HCT116 (cell line): ENCODE results near the gene LHPP. TPM values are rescaled to one million over a fixed set of nuclear protein-coding genes. Genes with fewer than 3 reads are reported as not detected.

ENCODE experiments used
- ATAC-seq: fragments of 200-7000 bp; cut with Tn5 transposase; 2 replicates; pipeline ENCODE4 v1.9.1; 2020; ENCODE audit warnings: mild to moderate bottlenecking, moderate library complexity
- BruUV-seq: library from RNA; stranded (reverse); fragments of 400-500 nt; replicated peaks from 2 replicates; lab custom pipeline; 2021; lab: Mats Ljungman, UMichigan
- CTCF ChIA-PET: fragments of 300-600 bp; sonication (Branson Sonifier 250); formaldehyde crosslinking; loops from one replicate; lab custom pipeline; 2021; ENCODE audit warnings: antibody characterized with exemption; lab: Charles Lee
- POLR2A ChIA-PET: fragments of 300-600, 350-600 bp; sonication (Branson Sonifier 250); formaldehyde crosslinking; loops from one replicate; lab custom pipeline; 2021; ENCODE audit warnings: antibody characterized with exemption; lab: Charles Lee
- RAD21 ChIA-PET, 2 experiments: fragments of 300-600 bp; sonication (Branson Sonifier 250); formaldehyde crosslinking; loops; one replicate each; lab custom pipeline; 2023; ENCODE audit warnings: low total read pairs in 2 of 2; ENCODE audit not compliant: uncharacterized antibody in 2 of 2, unreplicated experiment in 2 of 2, low non-redundant PET in 1 of 2; lab: Charles Lee
- DNase-seq: peaks from one replicate; pipeline ENCODE4 v3.0.0-alpha.2; 2010; ENCODE audit warnings: low read depth, low spot score
- H2AFZ ChIP-seq: fragments of 200-600 bp; shearing (Covaris generic), sonication (generic); 2 replicates; pipeline ENCODE4 v1.6.1; 2017; ENCODE audit warnings: low read depth, mixed run types, mixed read lengths, antibody characterized with exemption, low read length; ENCODE audit not compliant: poor library complexity, severe bottlenecking
- H3K27ac ChIP-seq: 2 replicates; pipeline ENCODE4 v1.5.1; 2012; ENCODE audit warnings: low read depth, low read length
- H3K27me3 ChIP-seq: fragments of 200-600 bp; sonication (generic); 2 replicates; pipeline ENCODE4 v1.6.1; 2016; ENCODE audit warnings: mixed run types, low read length, mixed read lengths; ENCODE audit not compliant: insufficient read depth
- H3K36me3 ChIP-seq, 2 experiments: fragments of 200-500 bp in 1 of 2; fragments of 200-600 bp in 1 of 2; sonication (Bioruptor generic) in 1 of 2; sonication (generic) in 1 of 2; 2 replicates each; pipeline versions ENCODE4 v1.5.1 to v1.6.1; 2014 to 2016; ENCODE audit warnings: low read length in 2 of 2, inconsistent platforms in 1 of 2, mixed read lengths in 1 of 2, mixed run types in 1 of 2; ENCODE audit not compliant: insufficient read depth in 2 of 2, control insufficient read depth in 1 of 2
- H3K4me1 ChIP-seq, 2 experiments: fragments of 200-600 bp in 1 of 2; sonication (generic) in 1 of 2; 2 replicates each; pipeline versions ENCODE4 v1.5.1 to v1.6.1; 2012 to 2017; ENCODE audit warnings: low read length in 2 of 2, inconsistent platforms in 1 of 2, mild to moderate bottlenecking in 1 of 2, mixed read lengths in 1 of 2, mixed run types in 1 of 2, moderate library complexity in 1 of 2; ENCODE audit not compliant: insufficient read depth in 2 of 2, control insufficient read depth in 1 of 2
- H3K4me2 ChIP-seq: fragments of 200-600 bp; sonication (generic); 2 replicates; pipeline ENCODE4 v1.6.1; 2017; ENCODE audit warnings: mixed run types, low read length, mixed read lengths
- H3K4me3 ChIP-seq, 2 experiments: fragments of 200-600 bp in 1 of 2; sonication (generic) in 1 of 2; replicated peaks in 1 of 2; 2 replicates each; pipeline ENCODE4 v1.5.1; 2011 to 2016; ENCODE audit warnings: low read length in 2 of 2, control low read depth in 1 of 2, low read depth in 1 of 2, mild to moderate bottlenecking in 1 of 2, mixed read lengths in 1 of 2, mixed run types in 1 of 2
- H3K79me2 ChIP-seq: fragments of 200-600 bp; sonication (generic); 2 replicates; pipeline ENCODE4 v1.6.1; 2017; ENCODE audit warnings: mild to moderate bottlenecking, mixed run types, low read length, moderate library complexity, mixed read lengths; ENCODE audit not compliant: insufficient read depth
- H3K9ac ChIP-seq: fragments of 200-600 bp; sonication (generic); 2 replicates; pipeline ENCODE4 v1.6.1; 2016; ENCODE audit warnings: low read length, mixed read lengths
- H3K9me2 ChIP-seq: fragments of 200-600 bp; sonication (generic), shearing (Covaris generic); 2 replicates; pipeline ENCODE4 v1.6.1; 2017; ENCODE audit warnings: mixed run types, mild to moderate bottlenecking, moderate library complexity; ENCODE audit not compliant: insufficient read depth
- H3K9me3 ChIP-seq, 2 experiments: fragments of 200-500 bp in 1 of 2; fragments of 200-600 bp in 1 of 2; sonication (Bioruptor generic) in 1 of 2; sonication (generic) in 1 of 2; 2 replicates each; pipeline ENCODE4 v1.6.1; 2014 to 2017; ENCODE audit warnings: low read length in 2 of 2, mixed read lengths in 2 of 2, inconsistent platforms in 1 of 2, low read depth in 1 of 2, mild to moderate bottlenecking in 1 of 2, mixed run types in 1 of 2, moderate library complexity in 1 of 2; ENCODE audit not compliant: control insufficient read depth in 1 of 2, insufficient read depth in 1 of 2
- H4K20me1 ChIP-seq: fragments of 200-600 bp; sonication (generic), shearing (Covaris generic); 2 replicates; pipeline ENCODE4 v1.6.1; 2017; ENCODE audit warnings: mixed run types, mild to moderate bottlenecking, moderate library complexity; ENCODE audit not compliant: insufficient read depth
- CBX3 ChIP-seq: IDR thresholded peaks from 2 replicates; pipeline ENCODE4 v1.6.1; 2012; ENCODE audit warnings: low read depth
- CEBPB ChIP-seq: IDR thresholded peaks from 2 replicates; pipeline ENCODE4 v1.6.1; 2012; ENCODE audit warnings: low read depth
- EGR1 ChIP-seq: IDR thresholded peaks from 2 replicates; pipeline ENCODE4 v1.6.1; 2012; ENCODE audit warnings: low read depth
- ELF1 ChIP-seq: IDR thresholded peaks from 2 replicates; pipeline ENCODE4 v1.6.1; 2012; ENCODE audit warnings: low read depth, borderline replicate concordance
- FOSL1 ChIP-seq: IDR thresholded peaks from 2 replicates; pipeline ENCODE4 v1.6.1; 2012; ENCODE audit warnings: low read depth
- RAD21 ChIP-seq: IDR thresholded peaks from 2 replicates; pipeline ENCODE4 v1.6.1; 2012; ENCODE audit warnings: low read depth, mild to moderate bottlenecking
- SIN3A ChIP-seq: IDR thresholded peaks from 2 replicates; pipeline ENCODE4 v1.6.1; 2012; ENCODE audit warnings: low read depth
- SP1 ChIP-seq: IDR thresholded peaks from 2 replicates; pipeline ENCODE4 v1.6.1; 2012; ENCODE audit warnings: low read depth
- SRF ChIP-seq: IDR thresholded peaks from 2 replicates; pipeline ENCODE4 v1.6.1; 2012; ENCODE audit warnings: low read depth
- TCF7L2 ChIP-seq: IDR thresholded peaks from 2 replicates; pipeline ENCODE4 v1.7.0; 2011; ENCODE audit warnings: borderline replicate concordance, inconsistent platforms; ENCODE audit not compliant: insufficient read depth, insufficient read length; ENCODE audit errors: extremely low read depth
- YY1 ChIP-seq: IDR thresholded peaks from 2 replicates; pipeline ENCODE4 v1.6.1; 2011; ENCODE audit warnings: low read length, low read depth, moderate library complexity, mild to moderate bottlenecking; ENCODE audit not compliant: insufficient replicate concordance; ENCODE audit errors: extremely low read depth
- intact Hi-C: fragments of 100-400 bp; cut with micrococcal nuclease; formaldehyde crosslinking; loops from 2 replicates; pipeline ENCODE4 v1.10.0; 2022
- total RNA-seq: library from RNA; stranded (reverse); gene quantifications from one replicate; pipeline ENCODE4 v1.2.1, GENCODE V29; 2021; ENCODE audit not compliant: unreplicated experiment
- TF ChIP-seq, protein P1 (sequence below): IDR thresholded peaks from 2 replicates; pipeline ENCODE4 v1.6.1; 2011; ENCODE audit warnings: mild to moderate bottlenecking, low read length, moderate library complexity; ENCODE audit not compliant: insufficient replicate concordance; ENCODE audit errors: extremely low read depth
- TF ChIP-seq, protein P2 (sequence below): IDR thresholded peaks from 2 replicates; pipeline ENCODE4 v1.6.1; 2012
- TF ChIP-seq, protein P3 (sequence below): IDR thresholded peaks from 2 replicates; pipeline ENCODE4 v1.6.1; 2012; ENCODE audit warnings: low read depth

Gene LHPP
- total RNA-seq, 1 experiment from 2014 or later: 45.8 TPM

DNA sequence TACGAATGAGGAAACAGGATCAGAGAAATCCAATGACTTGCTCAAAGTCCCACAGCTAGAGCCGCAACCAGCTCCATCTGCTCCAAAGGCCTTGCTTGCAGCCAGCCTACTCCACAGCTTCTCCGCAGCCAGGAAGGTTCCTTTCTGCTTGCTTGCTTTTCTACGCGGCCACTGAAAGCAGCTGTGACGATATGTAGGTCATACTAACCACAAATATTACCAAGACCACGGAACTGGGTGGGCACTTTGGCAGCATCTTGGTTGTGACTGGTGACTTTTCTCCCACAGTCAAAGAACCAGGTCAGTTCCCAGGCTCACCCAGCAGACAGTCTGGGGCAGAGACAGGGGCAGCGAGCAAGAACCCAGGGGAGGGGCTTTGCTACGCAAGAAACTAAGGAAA is 196.2 kb downstream of the LHPP start:
- POLR2A ChIA-PET: no interaction called here
- TF ChIP-seq SP1 (no peak), YY1 (no peak), TCF7L2 (no peak), RAD21 (no peak), CEBPB (no peak), SIN3A (no peak), EGR1 (no peak), ELF1 (no peak), CBX3 (no peak), SRF (no peak), FOSL1 (no peak)
- TF ChIP-seq, protein P1, sequence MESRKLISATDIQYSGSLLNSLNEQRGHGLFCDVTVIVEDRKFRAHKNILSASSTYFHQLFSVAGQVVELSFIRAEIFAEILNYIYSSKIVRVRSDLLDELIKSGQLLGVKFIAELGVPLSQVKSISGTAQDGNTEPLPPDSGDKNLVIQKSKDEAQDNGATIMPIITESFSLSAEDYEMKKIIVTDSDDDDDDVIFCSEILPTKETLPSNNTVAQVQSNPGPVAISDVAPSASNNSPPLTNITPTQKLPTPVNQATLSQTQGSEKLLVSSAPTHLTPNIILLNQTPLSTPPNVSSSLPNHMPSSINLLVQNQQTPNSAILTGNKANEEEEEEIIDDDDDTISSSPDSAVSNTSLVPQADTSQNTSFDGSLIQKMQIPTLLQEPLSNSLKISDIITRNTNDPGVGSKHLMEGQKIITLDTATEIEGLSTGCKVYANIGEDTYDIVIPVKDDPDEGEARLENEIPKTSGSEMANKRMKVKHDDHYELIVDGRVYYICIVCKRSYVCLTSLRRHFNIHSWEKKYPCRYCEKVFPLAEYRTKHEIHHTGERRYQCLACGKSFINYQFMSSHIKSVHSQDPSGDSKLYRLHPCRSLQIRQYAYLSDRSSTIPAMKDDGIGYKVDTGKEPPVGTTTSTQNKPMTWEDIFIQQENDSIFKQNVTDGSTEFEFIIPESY: no peak
- TF ChIP-seq, protein P2, sequence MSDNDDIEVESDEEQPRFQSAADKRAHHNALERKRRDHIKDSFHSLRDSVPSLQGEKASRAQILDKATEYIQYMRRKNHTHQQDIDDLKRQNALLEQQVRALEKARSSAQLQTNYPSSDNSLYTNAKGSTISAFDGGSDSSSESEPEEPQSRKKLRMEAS: no peak
- TF ChIP-seq, protein P3, sequence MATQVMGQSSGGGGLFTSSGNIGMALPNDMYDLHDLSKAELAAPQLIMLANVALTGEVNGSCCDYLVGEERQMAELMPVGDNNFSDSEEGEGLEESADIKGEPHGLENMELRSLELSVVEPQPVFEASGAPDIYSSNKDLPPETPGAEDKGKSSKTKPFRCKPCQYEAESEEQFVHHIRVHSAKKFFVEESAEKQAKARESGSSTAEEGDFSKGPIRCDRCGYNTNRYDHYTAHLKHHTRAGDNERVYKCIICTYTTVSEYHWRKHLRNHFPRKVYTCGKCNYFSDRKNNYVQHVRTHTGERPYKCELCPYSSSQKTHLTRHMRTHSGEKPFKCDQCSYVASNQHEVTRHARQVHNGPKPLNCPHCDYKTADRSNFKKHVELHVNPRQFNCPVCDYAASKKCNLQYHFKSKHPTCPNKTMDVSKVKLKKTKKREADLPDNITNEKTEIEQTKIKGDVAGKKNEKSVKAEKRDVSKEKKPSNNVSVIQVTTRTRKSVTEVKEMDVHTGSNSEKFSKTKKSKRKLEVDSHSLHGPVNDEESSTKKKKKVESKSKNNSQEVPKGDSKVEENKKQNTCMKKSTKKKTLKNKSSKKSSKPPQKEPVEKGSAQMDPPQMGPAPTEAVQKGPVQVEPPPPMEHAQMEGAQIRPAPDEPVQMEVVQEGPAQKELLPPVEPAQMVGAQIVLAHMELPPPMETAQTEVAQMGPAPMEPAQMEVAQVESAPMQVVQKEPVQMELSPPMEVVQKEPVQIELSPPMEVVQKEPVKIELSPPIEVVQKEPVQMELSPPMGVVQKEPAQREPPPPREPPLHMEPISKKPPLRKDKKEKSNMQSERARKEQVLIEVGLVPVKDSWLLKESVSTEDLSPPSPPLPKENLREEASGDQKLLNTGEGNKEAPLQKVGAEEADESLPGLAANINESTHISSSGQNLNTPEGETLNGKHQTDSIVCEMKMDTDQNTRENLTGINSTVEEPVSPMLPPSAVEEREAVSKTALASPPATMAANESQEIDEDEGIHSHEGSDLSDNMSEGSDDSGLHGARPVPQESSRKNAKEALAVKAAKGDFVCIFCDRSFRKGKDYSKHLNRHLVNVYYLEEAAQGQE: no peak
- TF ChIP-seq, all 23 proteins: peak for 0
- CTCF ChIA-PET: no interaction called here
- intact Hi-C loops: no loop called here
- RAD21 ChIA-PET: no interaction called here
- H3K4me1 ChIP-seq: 0 out of 4 replicates have a peak, but pooled peaks cover 0 to 3% of the 10 kb centered on the region in 2 experiments
- BruUV-seq: no TSS peak
- H3K27me3 ChIP-seq: no peaks in the 10 kb centered on the region
- H3K27ac ChIP-seq: no peak overlapping the region
- no peaks in the 10 kb centered on the region for H3K36me3 ChIP-seq
- no peak overlapping the region for H2AFZ ChIP-seq
- ATAC-seq (no peak), DNase-seq (no peak)
- no peaks in the 10 kb centered on the region; the same call in 1 of the 2 replicates for H3K79me2 ChIP-seq
- H3K9ac ChIP-seq: no peak overlapping the region
- no peak overlapping the region for H3K4me3 ChIP-seq
- no peaks in the 10 kb centered on the region for H3K9me3 ChIP-seq
- H4K20me1 ChIP-seq: no peaks in the 10 kb centered on the region
- H3K4me2 ChIP-seq: no peak overlapping the region
- no peaks in the 10 kb centered on the region for H3K9me2 ChIP-seq
